K562 (cell line): ENCODE data around the gene GLP2R.

ENCODE experiments used
- AFF4 ChIP-seq: sonication (generic); formaldehyde crosslinking; IDR thresholded peaks from 2 replicates; pipeline ENCODE4 v1.8.0; 2023; ENCODE audit warnings: mild to moderate bottlenecking, missing genetic modification reagents
- CTCF ChIP-seq, 3 experiments: IDR thresholded peaks in 2 of 3; conservative IDR thresholded peaks in 1 of 3; 2 replicates each; pipeline ENCODE4 v1.5.1; 2011 to 2012; ENCODE audit warnings: low read length in 3 of 3, mild to moderate bottlenecking in 3 of 3, control low read depth in 2 of 3, improper control_type of control experiment in 1 of 3, inconsistent platforms in 1 of 3, low read depth in 1 of 3, mixed read lengths in 1 of 3, moderate library complexity in 1 of 3; ENCODE audit not compliant: insufficient read depth in 2 of 3
- HOXB6 ChIP-seq: fragments of 250-450 bp; sonication (Bioruptor Pico); IDR thresholded peaks from 2 replicates; pipeline ENCODE4 v1.5.1; 2022; ENCODE audit warnings: mild to moderate bottlenecking, borderline replicate concordance
- POLR2AphosphoS2 ChIP-seq: IDR thresholded peaks from 2 replicates; pipeline ENCODE4 v1.6.1; 2012; ENCODE audit warnings: low read length, improper control_type of control experiment
- POLR2AphosphoS5 ChIP-seq: IDR thresholded peaks from 2 replicates; pipeline ENCODE4 v1.6.1; 2011; ENCODE audit warnings: mild to moderate bottlenecking, low read depth, low read length, moderate library complexity; ENCODE audit not compliant: control insufficient read depth, insufficient read depth
- ZNF174 ChIP-seq: fragments of 250-450 bp; sonication (Bioruptor Pico); IDR thresholded peaks from 2 replicates; pipeline ENCODE4 v1.4.0; 2020; ENCODE audit warnings: mild to moderate bottlenecking

GRCh38 chr17:9833922-9834321 lies 8.2 kb downstream of the GLP2R start:
- TF ChIP-seq POLR2AphosphoS5 (no peak), POLR2AphosphoS2 (no peak), ZNF174 (CRISPR knock-in tag) (no peak), AFF4 (CRISPR knock-in tag) (no peak), CTCF (IDR thresholded peaks at IDR 0.05 in 2 of 3, conservative IDR thresholded peaks at IDR 0.05 in 1 of 3; ENCODE audit: insufficient read depth in 2 of 3, low read depth in 1 of 3, low read length in 3 of 3) (no peak), HOXB6 (CRISPR knock-in tag) (no peak)
